ACC112 (cell line): ENCODE measurements around the gene WDR46.
A peak's percentile ranks its signal among the peaks of the same experiment; 100 is the strongest.

Experiments used
- H2AFZ ChIP-seq: fragments of 200-600 bp; sonication (generic); one replicate; pipeline ENCODE4 v1.6.0; 2017; ENCODE audit warnings: antibody characterized with exemption, low read length; ENCODE audit not compliant: unreplicated experiment
- H3K27ac ChIP-seq: fragments of 200-600 bp; sonication (generic); 2 replicates; pipeline ENCODE4 v1.5.1; 2014; ENCODE audit warnings: low read depth, mild to moderate bottlenecking, antibody characterized with exemption, low read length, moderate library complexity
- H3K27me3 ChIP-seq: fragments of 200-600 bp; sonication (generic); 2 replicates; pipeline ENCODE4 v1.6.1; 2014; ENCODE audit warnings: mild to moderate bottlenecking, antibody characterized with exemption, low read length, moderate library complexity, mixed read lengths; ENCODE audit not compliant: insufficient read depth
- H3K36me3 ChIP-seq: fragments of 200-600 bp; sonication (generic); 2 replicates; pipeline ENCODE4 v1.6.1; 2016; ENCODE audit warnings: mild to moderate bottlenecking, antibody characterized with exemption, low read length, moderate library complexity, mixed read lengths; ENCODE audit not compliant: insufficient read depth
- H3K4me1 ChIP-seq: fragments of 200-600 bp; sonication (generic); one replicate; pipeline ENCODE4 v1.6.1; 2016; ENCODE audit warnings: low read length, mixed read lengths; ENCODE audit not compliant: insufficient read depth, unreplicated experiment, control insufficient read depth
- H3K4me3 ChIP-seq: fragments of 200-600 bp; sonication (generic); 2 replicates; pipeline ENCODE4 v1.5.1; 2014; ENCODE audit warnings: mild to moderate bottlenecking, low read depth, low read length
- H3K79me2 ChIP-seq: fragments of 200-600 bp; sonication (generic); one replicate; pipeline ENCODE4 v1.6.0; 2016; ENCODE audit warnings: low read length; ENCODE audit not compliant: control insufficient read depth, unreplicated experiment, insufficient read depth

Gene WDR46

DNA sequence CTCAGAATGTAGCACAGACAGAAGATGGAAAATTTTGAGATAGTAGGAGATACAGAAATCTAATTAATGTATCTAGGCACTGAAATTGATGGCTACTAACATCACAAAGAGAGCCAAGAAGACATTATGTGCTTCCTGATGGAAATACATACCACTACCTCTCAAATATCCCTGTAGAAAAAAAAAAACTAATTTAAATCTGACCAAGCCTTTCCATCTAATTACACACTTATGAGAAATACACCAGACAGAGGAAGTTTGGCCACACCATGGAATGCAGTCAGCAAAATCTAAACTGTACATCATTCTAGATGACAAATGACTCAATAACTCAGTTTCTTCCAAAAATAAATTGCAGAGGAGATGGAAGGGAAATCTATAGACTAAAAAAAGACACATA, 36.3 kb downstream of the WDR46 start:
- peak overlapping the region; percentile 42 for H3K27ac ChIP-seq
- H3K4me3 ChIP-seq = no peak overlapping the region
- H3K36me3 ChIP-seq = peaks cover 13% of the 10 kb centered on the region
- H3K79me2 ChIP-seq = peaks cover 10% of the 10 kb centered on the region
- H3K4me1 ChIP-seq = peaks cover 36% of the 10 kb centered on the region
- no peaks in the 10 kb centered on the region for H3K27me3 ChIP-seq
- no peak overlapping the region for H2AFZ ChIP-seq

DNA sequence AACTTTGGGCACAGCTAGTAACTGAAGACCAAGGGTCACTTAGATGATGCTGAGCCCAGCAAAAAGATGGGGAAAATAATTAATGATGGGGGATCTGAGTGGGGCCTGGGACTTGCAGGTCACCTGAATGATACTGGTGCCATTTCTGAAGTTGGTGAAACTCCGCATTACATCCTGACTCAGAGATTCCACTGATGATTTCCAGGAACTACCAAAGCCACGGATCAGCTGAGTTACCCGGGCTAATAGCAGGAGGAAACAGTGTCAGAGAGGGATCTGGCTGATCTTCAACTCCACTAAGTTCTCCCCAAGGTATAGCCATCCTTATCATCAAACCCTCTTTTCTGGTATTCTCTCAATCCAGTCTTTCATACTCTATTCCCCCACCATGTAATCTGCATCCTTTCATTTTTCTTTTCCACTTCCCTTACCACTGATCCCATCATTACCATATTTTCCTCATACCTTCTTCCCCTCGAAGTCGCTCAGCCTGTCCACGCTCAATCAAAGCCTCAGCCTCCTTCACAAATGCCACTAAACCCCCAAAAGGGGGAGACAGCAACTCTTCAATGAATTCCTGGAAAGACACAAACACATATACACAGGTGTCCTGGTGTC, 37.5 kb downstream of the WDR46 start:
- no peak overlapping the region for H3K27ac ChIP-seq
- H3K4me3 ChIP-seq = no peak overlapping the region
- H3K4me1 ChIP-seq = peaks cover 36% of the 10 kb centered on the region
- no peak overlapping the region for H2AFZ ChIP-seq
- H3K36me3 ChIP-seq = peaks cover 5% of the 10 kb centered on the region; the same call in 1 of the 2 replicates
- peaks cover 10% of the 10 kb centered on the region for H3K79me2 ChIP-seq
- no peaks in the 10 kb centered on the region for H3K27me3 ChIP-seq

DNA sequence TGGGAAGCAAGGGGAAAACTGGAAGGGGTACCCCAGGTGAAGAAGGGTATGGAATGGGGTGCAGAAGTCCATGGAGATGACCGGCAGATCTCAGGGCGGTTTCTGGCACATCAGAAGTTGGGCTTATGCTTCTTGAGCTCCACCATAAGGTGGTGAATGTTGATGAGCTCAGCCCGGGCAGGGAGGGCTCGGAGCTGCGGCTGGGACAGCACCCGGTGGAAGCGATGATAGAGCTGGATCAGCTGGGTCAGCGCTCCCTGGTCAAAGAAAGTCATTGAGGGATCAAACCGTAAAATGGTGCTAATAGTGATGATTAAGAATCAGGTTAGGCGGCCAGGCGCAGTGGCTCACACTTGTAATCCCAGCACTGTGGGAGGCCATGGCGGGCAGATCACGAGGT, 38.3 kb downstream of the WDR46 start:
- Histone ChIP-seq H3K4me3 (peak overlapping the region; percentile 76), H2AFZ (no peak overlapping the region), H3K79me2 (peaks cover 10% of the 10 kb centered on the region), H3K36me3 (peaks cover 5% of the 10 kb centered on the region; the same call in 1 of the 2 replicates), H3K27ac (peak overlapping the region; percentile 86), H3K27me3 (no peaks in the 10 kb centered on the region), H3K4me1 (peaks cover 36% of the 10 kb centered on the region)

DNA sequence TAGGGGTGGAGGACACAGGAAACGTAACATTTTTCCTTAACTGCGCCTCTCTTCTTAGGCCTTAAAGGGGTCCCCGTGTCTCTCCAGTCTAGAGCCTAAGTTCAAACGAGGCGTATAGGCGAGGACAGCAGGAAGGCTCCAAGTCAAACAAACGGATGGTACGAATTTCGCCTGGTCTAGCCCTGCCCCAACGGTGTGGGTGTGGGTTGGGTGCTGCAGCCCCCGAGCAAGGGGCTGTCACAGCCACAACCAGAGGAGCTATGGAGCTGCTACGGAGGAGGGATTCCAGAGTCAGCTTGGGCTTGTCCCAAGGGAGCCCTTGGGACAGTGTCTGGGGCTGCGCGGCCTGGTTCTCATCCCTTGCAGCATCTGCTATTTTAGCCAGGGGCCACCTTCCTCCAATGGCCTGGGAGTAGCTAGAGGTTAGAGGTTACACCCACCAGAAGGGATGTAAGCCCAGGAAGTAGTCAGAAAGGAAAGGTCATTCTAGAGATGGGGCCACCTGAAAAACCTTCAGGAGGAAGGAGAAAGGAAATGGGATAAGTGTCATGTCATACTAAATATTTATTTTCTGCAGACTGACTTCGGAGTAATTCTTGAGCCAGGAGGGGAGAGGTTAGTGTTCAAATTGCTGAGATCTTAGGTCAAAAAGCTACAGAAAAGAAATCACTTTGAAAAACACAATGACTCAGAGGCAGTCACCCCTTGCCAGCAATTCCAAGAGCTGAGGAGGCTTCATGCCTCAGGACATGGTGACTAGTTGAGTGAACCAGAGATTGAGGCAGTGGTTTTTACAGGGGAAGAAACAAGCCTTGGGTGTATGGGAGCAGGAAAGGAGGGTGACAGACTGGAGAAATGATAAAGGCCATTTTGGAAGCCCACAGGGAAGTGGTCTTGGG, 39.1 kb downstream of the WDR46 start:
- H3K4me3 ChIP-seq = peak overlapping the region; percentile 76

DNA sequence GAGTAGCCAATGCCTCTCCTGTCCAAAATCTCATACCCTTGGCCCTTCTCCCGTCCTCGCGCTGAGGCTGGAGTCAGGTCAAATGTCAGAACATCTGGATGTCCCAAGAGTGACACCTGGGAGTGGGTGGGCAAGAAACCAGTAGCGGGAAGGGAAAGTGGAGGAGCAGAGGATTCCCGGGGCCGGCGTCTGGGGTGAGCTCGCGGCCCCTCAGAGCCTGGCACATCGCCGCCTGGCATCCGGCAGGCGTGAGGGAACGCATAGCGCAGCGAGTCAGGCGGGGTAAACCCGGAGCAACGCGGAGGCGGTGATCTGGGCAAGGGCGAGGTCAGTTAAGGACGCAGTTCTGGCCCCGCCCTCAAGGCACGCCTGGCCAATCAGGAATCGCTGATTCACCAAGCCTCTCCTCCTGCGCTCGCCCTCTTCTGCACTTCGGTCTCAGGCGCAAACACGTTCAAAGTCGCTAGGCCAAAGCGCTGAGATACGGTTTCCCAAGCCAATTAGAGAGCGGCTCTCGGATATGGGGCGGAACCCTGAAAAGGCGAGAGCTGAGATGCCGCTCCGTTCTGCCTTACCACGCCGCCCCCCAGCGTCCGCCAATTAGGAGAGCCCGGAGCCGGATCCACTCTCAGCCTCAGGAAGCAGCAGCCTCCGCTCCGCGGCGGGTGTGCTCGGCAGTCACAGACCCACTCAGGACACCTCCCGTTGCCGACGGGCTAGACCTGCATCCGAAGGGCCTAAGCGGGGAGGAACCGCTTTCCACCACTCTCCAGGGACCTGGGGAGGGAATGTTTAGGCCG, 39.9 kb downstream of the WDR46 start:
- Histone ChIP-seq H3K27ac (peak overlapping the region; percentile 90), H3K27me3 (no peaks in the 10 kb centered on the region), H3K79me2 (peaks cover 10% of the 10 kb centered on the region), H3K4me1 (peaks cover 36% of the 10 kb centered on the region), H3K4me3 (peak overlapping the region; percentile 76), H2AFZ (peak overlapping the region; percentile 31), H3K36me3 (peaks cover 5% of the 10 kb centered on the region; the same call in 1 of the 2 replicates)

More for the DNA sequence above, 39.1 kb downstream of the WDR46 start:
- Histone ChIP-seq H2AFZ (no peak overlapping the region), H3K27ac (peak overlapping the region; percentile 86), H3K27me3 (no peaks in the 10 kb centered on the region), H3K4me1 (peaks cover 36% of the 10 kb centered on the region), H3K36me3 (peaks cover 5% of the 10 kb centered on the region; the same call in 1 of the 2 replicates), H3K79me2 (peaks cover 10% of the 10 kb centered on the region)

DNA sequence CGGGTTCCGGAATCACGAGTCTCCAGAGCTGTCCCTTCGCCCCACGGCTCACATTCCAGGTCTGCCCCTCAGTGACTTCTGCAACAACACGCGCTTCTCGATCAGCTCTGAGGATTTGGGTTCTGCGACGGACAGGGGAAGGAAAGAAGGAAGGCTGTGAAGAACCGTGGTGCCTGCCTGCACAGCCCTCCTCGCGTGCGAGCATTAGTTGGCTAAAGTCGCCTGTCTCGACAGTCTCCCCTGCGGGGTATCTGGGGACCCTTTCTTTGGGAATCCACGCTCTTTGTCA, 40.5 kb downstream of the WDR46 start:
- Histone ChIP-seq H3K27me3 (no peaks in the 10 kb centered on the region), H3K4me3 (peak overlapping the region; percentile 71), H3K4me1 (peaks cover 36% of the 10 kb centered on the region), H3K36me3 (peaks cover 5% of the 10 kb centered on the region; the same call in 1 of the 2 replicates), H3K27ac (peak overlapping the region; percentile 90), H3K79me2 (peaks cover 10% of the 10 kb centered on the region), H2AFZ (peak overlapping the region; percentile 31)

DNA sequence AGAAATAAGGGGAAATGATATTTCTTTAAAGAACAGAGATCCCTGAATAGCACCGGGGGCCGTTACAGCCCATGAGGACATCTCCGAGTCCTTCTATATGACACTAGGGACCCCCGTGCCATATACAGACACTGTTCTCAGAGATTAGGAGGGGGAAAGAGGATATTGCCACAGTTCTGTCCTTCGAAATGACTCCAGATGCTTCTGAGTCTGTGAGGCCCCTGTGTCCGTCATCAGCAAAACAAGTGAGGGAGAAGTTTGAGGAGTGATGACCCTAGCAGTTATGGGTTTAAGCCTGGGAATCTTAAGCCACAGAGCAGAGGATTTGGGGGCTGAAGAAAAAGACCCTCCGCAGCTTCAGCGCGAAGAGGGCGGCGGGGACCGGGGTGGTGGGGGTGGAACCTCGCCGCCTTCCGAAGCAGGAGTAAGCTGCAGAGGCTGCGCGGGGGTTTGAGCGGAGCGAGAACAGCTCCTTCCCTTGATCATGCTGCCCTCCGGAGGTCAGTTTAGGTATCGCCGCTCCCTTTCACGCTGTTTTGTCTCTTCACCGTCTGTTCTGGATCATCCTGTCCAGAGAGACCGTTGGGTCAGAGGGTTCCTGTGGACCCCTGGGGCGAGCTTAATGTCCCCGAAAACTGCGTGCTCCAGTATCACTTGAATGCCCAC, 40.9 kb downstream of the WDR46 start:
- Histone ChIP-seq H3K27ac (peak overlapping the region; percentile 90), H2AFZ (peak overlapping the region; percentile 36), H3K27me3 (no peaks in the 10 kb centered on the region), H3K36me3 (peaks cover 5% of the 10 kb centered on the region; the same call in 1 of the 2 replicates), H3K79me2 (peaks cover 10% of the 10 kb centered on the region), H3K4me1 (peaks cover 35% of the 10 kb centered on the region), H3K4me3 (peak overlapping the region; percentile 71)

DNA sequence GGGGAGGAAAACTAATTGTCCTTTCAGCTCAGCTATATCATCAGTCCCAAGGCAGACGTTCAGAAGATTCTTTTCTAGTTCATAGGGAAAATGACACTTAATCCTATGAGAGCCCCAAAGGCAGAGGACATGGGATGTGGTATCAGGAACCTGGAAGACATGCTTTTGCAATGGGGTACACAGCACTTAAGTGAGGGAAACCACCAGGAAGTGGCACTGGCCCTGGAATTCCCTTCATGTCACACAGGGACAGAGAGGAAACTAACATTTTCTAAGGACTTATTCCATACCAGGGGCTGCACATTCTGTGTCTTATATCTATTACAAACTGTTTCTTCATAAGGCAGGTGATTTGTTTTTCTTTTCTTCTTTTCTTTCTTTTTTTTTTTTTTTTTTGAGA, 45.6 kb downstream of the WDR46 start:
- Histone ChIP-seq H3K79me2 (no peaks in the 10 kb centered on the region), H3K27ac (no peak overlapping the region), H3K4me1 (peaks cover under 1% of the 10 kb centered on the region), H3K36me3 (no peaks in the 10 kb centered on the region), H2AFZ (no peak overlapping the region), H3K27me3 (peaks cover 13% of the 10 kb centered on the region), H3K4me3 (no peak overlapping the region)

DNA sequence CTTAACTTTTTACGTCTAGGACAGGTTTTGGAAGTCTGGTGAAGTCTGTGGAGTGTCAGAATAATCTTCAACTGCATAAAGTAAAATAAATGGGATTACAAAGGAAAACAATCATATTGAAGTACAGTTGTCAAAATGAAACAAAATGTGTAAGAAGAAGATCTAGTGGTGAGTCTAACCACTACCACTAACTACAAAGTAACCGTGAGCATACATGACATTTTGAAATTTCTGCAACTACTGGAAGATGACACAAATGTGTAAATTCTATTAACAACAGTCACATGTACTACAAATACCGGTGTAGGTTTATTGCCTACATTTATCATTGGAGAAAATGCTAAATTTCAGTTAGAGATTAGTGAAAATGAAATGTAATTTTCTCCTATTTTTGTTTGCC, 47.1 kb downstream of the WDR46 start:
- Histone ChIP-seq H3K36me3 (no peaks in the 10 kb centered on the region), H3K79me2 (no peaks in the 10 kb centered on the region), H3K27me3 (peaks cover 22% of the 10 kb centered on the region), H2AFZ (no peak overlapping the region), H3K4me3 (no peak overlapping the region), H3K27ac (no peak overlapping the region), H3K4me1 (no peaks in the 10 kb centered on the region)

DNA sequence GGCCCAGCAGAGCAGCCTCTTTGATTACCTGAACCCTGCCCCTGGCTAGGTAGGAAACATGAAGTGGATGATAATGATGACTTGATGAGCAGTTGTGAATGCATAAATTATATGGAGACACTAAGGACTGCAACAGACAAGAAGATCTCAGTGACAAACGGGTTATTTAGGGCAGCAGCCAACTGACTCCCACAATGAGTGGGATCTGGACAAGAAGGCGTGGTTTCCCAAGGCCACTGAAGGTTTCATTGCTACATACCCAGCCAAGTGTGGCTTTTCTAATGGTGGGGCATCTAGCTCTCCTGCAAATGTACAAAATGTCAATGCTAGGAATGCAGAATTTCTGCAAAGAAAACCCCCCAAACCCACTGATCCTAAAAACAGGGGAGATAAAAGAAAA, 51.3 kb downstream of the WDR46 start:
- no peak overlapping the region for H3K4me3 ChIP-seq
- no peak overlapping the region for H3K27ac ChIP-seq
- H3K27me3 ChIP-seq = peaks cover 43% of the 10 kb centered on the region
- no peaks in the 10 kb centered on the region for H3K36me3 ChIP-seq
- no peaks in the 10 kb centered on the region for H3K79me2 ChIP-seq
- H2AFZ ChIP-seq = no peak overlapping the region
- H3K4me1 ChIP-seq = no peaks in the 10 kb centered on the region
